ENCODE data around the gene CLMN. TPM values are rescaled to one million over a fixed set of nuclear protein-coding genes. Genes with fewer than 3 reads are reported as not detected.

CLMN gene
- total RNA-seq, 2 experiments from 2014 or later: 0.27 to 0.67 TPM

DNA sequence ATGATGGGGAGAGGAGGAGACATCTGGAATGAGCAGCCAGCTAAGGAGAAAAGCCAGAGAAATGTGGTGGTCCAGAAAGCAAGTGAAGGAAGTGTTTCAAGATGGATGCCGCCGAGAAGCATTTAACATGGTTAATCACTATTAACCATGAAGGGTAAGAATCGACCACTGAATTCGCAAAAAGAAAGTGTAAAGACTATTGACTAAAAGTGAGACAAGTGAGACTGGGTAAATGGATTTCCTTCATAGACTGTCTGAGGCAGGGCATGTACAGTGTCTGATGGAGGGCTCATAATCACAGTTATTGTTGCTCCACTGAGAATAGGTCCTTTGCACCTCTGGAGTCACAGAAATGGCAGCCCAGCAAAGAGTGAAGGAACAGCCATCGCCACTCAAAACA is 25.3 kb upstream of the CLMN start:
- POLR2A ChIA-PET: no interaction called here
- CTCF ChIA-PET: no interaction called here
- no peak for DNase-seq
- H3K27ac Mint-ChIP-seq: no peak overlapping the region
- H3K4me3 Mint-ChIP-seq: no peak overlapping the region
- no peak for ATAC-seq (ENCODE audit: poor library complexity)
- H3K36me3 ChIP-seq (ENCODE audit: insufficient read depth, low read length): no peaks in the 10 kb centered on the region
- intact Hi-C loops (cut with DNase I, micrococcal nuclease): no loop called here
- no peaks in the 10 kb centered on the region for H3K9me3 Mint-ChIP-seq
- H3K27ac ChIP-seq (ENCODE audit: low read depth in 1 of 2, low read length in 2 of 2): no peak overlapping the region
- H3K4me1 Mint-ChIP-seq (ENCODE audit: low read depth): no peaks in the 10 kb centered on the region
- H3K4me1 ChIP-seq (ENCODE audit: insufficient read depth, low read length): no peaks in the 10 kb centered on the region
- H3K36me3 Mint-ChIP-seq (ENCODE audit: low read depth): no peaks in the 10 kb centered on the region
- peaks cover 0 to 8% of the 10 kb centered on the region in 2 experiments for H3K27me3 ChIP-seq (ENCODE audit: control insufficient read depth in 1 of 2, insufficient read depth in 2 of 2, low read length in 2 of 2)
- H3K4me3 ChIP-seq (ENCODE audit: low read length): no peak overlapping the region
- TF ChIP-seq, protein P1, sequence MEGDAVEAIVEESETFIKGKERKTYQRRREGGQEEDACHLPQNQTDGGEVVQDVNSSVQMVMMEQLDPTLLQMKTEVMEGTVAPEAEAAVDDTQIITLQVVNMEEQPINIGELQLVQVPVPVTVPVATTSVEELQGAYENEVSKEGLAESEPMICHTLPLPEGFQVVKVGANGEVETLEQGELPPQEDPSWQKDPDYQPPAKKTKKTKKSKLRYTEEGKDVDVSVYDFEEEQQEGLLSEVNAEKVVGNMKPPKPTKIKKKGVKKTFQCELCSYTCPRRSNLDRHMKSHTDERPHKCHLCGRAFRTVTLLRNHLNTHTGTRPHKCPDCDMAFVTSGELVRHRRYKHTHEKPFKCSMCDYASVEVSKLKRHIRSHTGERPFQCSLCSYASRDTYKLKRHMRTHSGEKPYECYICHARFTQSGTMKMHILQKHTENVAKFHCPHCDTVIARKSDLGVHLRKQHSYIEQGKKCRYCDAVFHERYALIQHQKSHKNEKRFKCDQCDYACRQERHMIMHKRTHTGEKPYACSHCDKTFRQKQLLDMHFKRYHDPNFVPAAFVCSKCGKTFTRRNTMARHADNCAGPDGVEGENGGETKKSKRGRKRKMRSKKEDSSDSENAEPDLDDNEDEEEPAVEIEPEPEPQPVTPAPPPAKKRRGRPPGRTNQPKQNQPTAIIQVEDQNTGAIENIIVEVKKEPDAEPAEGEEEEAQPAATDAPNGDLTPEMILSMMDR (IDR thresholded peaks at IDR 0.05): no peak
- H3K9me3 ChIP-seq (ENCODE audit: control insufficient read depth in 1 of 2, insufficient read depth in 1 of 2, low read length in 2 of 2): peaks cover 0 to 3% of the 10 kb centered on the region in 2 experiments
- H3K27me3 Mint-ChIP-seq: peaks cover 39% of the 10 kb centered on the region

DNA sequence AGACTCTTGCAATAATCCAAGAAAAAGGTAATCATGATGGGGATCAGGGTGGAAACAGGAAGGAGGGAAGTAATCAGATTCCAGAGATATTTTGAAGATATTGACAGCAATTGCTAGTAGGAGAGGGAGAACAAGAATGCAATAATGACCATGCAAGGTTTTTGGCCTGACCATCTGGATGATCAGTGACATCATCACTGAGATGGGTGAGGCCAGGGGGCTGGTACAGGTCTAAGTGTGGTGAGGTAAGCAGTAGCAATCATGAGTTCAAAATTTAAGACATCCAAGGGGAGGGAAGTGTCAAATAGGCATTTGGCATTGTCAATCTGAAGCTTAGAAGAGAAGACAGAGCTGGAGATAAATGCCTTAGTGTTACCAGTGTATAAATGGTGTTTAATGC is 24.8 kb upstream of the CLMN start:
- Histone ChIP-seq H3K27ac (ENCODE audit: low read depth in 1 of 2, low read length in 2 of 2) (no peak overlapping the region), H3K36me3 (ENCODE audit: insufficient read depth, low read length) (no peaks in the 10 kb centered on the region), H3K9me3 (ENCODE audit: control insufficient read depth in 1 of 2, insufficient read depth in 1 of 2, low read length in 2 of 2) (peaks cover 0 to 3% of the 10 kb centered on the region in 2 experiments), H3K4me3 (ENCODE audit: low read length) (no peak overlapping the region), H3K27me3 (ENCODE audit: control insufficient read depth in 1 of 2, insufficient read depth in 2 of 2, low read length in 2 of 2) (peaks cover under 1 to 8% of the 10 kb centered on the region in 2 experiments), H3K4me1 (ENCODE audit: insufficient read depth, low read length) (no peaks in the 10 kb centered on the region)
- intact Hi-C loops (cut with DNase I, micrococcal nuclease): no loop called here
- ChIA-PET POLR2A (no interaction called here), CTCF (no interaction called here)
- Mint-ChIP-seq H3K36me3 (ENCODE audit: low read depth) (no peaks in the 10 kb centered on the region), H3K4me3 (no peak overlapping the region), H3K9me3 (no peaks in the 10 kb centered on the region), H3K4me1 (ENCODE audit: low read depth) (no peaks in the 10 kb centered on the region), H3K27ac (no peak overlapping the region), H3K27me3 (peaks cover 42% of the 10 kb centered on the region)
- DNase-seq (no peak), ATAC-seq (ENCODE audit: poor library complexity) (no peak)
- TF ChIP-seq, protein P1 (IDR thresholded peaks at IDR 0.05): no peak

DNA sequence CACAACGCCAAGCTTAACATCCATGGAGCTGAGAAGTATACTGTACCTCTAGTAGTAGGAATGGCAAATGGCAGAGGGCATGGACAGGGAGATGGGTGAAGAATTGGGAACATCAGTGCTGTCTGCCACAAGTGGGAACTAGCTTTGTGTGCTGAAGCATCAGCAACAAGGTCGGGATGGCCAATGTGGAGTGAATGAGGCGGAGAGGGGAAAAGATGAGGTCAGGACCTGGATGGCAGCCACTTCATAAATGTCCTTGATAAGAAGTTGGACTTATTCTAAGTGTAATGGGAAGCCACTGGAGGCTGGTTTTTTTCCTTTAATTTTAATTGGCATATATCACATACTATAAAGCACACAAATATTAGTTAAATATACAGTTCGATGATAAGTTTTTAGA is 21.9 kb upstream of the CLMN start:
- peaks cover 43% of the 10 kb centered on the region for H3K27me3 Mint-ChIP-seq
- CTCF ChIA-PET: no interaction called here
- DNase-seq: no peak

More for the DNA sequence above, 21.9 kb upstream of the CLMN start:
- POLR2A ChIA-PET: no interaction called here
- no peaks in the 10 kb centered on the region for H3K9me3 Mint-ChIP-seq
- no peak overlapping the region for H3K27ac Mint-ChIP-seq
- ATAC-seq (ENCODE audit: poor library complexity): no peak
- Histone ChIP-seq H3K9me3 (ENCODE audit: control insufficient read depth in 1 of 2, insufficient read depth in 1 of 2, low read length in 2 of 2) (peaks cover 0 to 11% of the 10 kb centered on the region in 2 experiments), H3K36me3 (ENCODE audit: insufficient read depth, low read length) (no peaks in the 10 kb centered on the region), H3K27me3 (ENCODE audit: control insufficient read depth in 1 of 2, insufficient read depth in 2 of 2, low read length in 2 of 2) (peaks cover 6 to 9% of the 10 kb centered on the region in 2 experiments), H3K4me1 (ENCODE audit: insufficient read depth, low read length) (no peaks in the 10 kb centered on the region), H3K4me3 (ENCODE audit: low read length) (no peak overlapping the region), H3K27ac (ENCODE audit: low read depth in 1 of 2, low read length in 2 of 2) (no peak overlapping the region)
- intact Hi-C loops (cut with DNase I, micrococcal nuclease): no loop called here
- H3K36me3 Mint-ChIP-seq (ENCODE audit: low read depth): no peaks in the 10 kb centered on the region
- H3K4me1 Mint-ChIP-seq (ENCODE audit: low read depth): no peaks in the 10 kb centered on the region
- H3K4me3 Mint-ChIP-seq: no peak overlapping the region
- TF ChIP-seq, protein P1 (IDR thresholded peaks at IDR 0.05): no peak
